ENCODE data around the gene COPG1.
"Not testable (repeated sequence)": the region's sequence is repeated elsewhere in the genome, so short reads cannot be mapped to it uniquely, and the experiment has no call there.

The COPG1 gene

DNA sequence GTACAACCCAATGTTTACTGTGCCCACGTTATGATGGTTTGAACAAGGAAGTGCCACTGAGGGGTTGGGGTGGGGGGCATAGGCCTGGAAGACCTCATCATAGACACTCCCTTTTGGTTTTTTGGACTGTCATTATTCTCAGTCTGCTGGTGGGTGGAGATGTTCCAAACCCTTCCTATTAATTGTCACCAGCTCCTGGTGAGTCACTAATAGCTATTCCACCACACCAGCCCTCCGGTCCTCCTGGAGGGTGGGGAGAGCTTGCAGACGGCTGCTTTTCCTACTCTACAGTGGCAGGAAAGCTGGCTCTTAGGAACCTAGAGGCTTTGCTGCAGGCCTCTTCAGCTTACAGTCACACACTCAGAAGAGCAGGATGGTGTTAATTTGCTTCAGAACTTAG lies 9.0 kb upstream of the COPG1 start:
- no peak for DNase-seq

DNA sequence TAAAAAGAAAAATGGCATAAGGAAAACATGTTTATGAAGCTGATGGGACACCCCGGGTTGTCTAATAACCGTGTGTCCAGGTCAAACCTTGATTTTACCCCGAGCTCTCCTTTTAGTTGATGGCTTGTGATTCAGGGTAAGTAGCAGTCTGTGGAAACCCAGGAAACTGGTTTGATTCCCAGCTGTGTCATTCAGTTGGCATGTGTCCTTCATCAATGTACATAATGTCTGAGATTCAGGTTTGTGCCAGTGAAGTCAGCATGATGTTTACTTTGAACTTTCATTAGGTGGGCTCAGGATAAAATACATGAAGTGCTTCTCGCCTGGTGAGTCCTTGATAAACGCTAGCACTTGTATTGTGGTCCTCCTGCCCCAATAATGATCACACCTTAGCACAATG lies 4.3 kb upstream of the COPG1 start:
- DNase-seq = no peak

DNA sequence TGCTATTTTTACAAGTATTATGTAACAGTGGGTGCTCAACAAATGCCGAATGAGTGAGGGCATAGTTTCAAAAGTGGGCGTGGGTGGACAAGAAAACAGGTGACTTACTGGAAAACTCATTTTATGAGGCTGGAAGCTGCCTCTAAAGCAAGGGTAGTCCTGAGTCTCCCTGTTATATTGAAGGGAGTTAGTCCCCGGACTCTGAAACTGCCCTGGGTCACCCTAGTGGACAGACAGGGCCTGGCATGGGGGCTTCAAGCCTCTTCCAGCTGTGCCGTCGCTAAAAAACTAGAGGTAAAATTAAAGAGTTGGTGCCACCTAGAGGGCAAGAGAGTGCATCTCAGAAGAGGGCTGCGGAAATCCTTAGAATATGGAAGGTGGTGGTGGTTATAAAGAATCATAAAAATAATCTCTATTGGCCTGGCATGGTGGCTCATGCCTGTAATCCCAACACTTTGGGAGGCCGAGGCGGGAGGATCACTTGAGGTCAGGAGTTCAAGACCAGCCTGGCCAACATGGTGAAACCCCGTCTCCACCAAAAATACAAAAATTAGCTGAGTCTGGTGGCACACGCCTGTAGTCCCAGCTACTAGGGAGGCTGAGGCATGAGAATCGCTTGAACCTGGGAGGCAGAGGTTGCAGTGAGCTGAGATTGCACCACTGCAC lies 3.6 kb upstream of the COPG1 start:
- peak; percentile 63 to 70 for DNase-seq

DNA sequence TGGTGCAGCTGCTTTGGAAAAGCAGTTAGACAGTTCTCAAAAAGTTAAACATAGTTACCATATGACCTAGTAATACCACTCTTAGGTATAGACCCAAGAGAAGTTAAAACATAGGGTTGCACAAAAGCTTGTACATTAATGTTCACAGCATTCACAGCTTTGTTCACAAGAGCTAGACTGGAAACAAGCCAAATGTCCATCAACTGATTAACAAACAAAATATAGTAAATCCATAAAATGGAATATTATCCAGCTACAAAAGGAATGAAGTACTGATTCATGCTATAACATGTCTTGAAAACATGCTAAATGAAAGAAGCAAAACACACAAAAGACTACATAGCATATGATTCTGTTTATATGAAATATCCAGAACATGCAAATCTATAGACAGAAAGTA lies 2.8 kb upstream of the COPG1 start:
- DNase-seq = no peak

DNA sequence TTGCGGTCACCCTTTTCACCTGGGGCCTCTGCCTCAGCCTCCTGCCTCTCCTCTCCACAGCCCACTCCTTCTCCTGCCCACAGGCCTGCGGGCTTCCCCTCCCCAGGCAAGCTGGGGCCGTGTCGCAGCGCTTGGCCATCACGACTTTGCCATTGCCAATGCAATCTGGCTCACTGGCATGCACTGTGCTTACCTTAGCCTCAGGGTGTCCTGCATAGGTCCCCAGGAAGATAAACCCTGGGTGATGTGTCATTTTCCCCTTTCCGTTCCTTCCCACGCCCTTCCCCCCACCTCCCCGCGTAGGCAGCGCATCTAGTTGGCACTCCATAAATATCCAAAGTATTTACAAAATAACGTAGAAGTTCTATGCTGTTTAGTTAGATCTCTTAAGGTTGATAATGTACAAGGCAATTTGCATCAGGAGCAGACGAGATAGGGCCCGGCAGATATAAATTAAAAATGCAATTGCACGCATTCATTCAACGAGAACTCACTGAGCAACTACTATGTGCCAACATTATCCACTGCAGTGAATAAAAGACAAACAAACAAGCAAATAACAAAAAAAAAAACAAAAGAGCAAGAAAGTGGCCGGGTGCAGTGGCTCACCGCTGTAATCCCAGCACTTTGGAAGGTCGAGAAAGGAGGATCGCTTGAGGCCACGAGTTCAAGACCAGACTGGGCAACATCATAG lies 973 bp upstream of the COPG1 start:
- DNase-seq = peak; percentile 14 to 19

DNA sequence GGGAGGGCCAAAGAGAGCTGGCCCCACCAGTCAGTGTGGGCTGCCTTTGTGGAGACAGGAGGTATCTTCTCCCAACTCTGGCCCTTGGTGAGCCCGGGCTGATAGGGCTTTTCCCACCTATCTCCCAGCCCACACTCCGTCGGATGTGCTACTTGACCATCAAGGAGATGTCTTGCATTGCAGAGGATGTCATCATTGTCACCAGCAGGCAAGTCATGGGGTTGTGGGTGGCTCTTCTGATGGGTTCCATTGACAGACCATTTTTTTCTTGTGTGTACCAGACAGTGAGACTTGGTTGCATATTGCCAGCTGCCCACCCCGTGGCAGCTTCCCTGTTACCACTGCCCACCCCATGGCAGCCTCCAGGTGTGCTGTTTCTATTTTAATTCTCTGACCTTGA lies 3.3 kb downstream of the COPG1 start:
- DNase-seq = no peak

DNA sequence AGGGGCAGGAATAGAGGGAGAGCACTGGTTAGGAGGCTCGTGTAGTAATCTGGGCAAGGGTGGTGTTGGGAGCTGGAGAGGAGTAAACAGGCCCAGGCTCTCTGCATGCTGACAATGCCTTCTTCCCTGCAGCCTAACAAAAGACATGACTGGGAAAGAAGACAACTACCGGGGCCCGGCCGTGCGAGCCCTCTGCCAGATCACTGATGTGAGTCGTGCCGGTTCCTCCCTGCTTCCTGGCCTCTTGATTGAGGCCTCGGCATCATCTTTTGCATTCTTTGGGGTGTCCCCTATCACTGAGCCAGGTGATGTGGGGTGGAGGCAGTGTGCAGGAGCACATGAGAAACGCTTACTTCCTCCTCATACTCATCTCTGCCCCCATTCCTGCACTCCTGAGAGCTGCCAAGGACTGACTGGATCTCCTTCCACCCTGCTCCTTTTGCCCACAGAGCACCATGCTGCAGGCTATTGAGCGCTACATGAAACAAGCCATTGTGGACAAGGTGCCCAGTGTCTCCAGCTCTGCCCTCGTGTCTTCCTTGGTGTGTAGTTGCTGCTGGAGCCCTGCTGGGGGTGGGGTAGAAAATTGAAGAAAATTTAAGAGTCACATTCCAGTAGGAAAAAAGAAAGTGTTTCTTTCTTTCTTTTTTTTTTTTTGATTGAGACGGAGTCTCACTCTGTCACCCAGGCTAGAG lies 5.3 kb downstream of the COPG1 start:
- no peak for DNase-seq

DNA sequence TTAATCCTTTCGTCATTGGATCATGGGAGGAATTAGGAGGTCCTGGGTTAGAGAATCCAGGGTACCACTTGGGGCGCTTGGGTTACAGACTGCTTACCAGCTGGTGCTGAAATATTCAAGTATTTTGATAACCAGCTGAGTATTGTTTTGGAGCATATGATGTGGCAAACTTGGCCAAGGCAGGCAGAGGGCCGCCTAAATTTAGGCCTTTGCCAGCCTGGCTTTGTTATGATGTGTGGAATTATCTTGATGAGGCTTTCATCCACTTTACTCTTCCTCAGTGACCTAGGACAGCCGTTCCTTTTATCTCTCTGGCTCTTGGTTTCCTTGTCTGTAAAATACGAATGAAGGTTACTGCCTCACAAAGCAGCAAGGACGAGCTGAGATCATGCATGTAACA lies 6.9 kb downstream of the COPG1 start:
- no peak for DNase-seq

DNA sequence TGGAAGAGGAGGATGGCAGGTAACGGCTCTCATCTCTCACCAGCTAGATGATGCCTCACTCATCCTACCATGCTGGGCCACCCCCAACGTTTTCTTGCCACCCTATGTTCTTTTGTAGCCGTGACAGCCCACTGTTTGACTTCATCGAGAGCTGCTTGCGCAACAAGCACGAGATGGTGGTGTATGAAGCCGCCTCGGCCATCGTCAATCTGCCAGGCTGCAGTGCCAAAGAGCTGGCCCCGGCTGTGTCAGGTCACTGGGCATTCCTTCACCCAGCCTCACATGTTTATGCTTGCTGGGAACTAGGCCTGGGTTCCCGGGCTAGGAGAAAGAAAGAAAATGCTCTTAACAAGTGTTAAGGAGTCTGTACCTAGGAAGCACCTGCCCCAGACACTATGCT lies 8.2 kb downstream of the COPG1 start:
- no peak for DNase-seq

DNA sequence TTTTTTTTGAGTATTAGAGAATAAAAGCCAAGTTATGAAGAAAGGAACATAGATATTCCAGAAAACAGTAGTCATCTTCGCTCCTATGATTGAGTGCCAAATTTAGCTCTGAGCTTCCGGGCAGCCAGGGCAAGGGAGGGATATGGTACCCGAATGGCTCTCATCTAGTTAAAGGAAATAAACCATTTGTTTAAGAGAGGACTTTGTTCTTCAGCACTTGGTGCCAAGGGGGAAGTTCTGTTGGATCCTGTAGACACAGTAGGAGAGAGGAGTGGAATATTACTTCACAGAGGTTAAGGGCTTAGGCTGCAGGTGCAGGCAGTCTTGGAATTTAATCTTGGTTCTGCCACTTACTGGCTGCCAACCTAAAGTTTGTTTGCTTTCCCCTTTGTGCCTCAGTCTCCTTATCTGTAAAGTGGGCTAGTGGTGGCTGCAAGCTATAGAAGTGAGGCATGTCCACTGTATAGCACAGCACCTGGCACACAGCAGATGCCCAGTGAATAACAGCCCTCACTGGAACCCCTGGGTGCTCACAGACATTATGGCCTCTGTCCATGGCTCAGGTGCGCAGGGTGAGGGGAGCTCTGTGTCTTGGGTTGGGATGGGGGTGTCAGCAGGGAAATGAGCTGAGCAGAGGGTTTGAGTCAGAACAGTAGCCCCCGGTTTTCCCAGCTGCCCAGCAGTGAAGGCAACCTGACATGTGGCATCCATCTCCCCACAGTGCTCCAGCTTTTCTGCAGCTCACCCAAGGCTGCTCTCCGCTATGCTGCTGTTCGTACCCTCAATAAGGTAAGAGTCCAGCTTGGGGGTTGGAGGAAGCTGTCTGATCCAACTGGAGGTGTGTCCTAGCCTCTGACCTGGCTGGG lies 10.4 kb downstream of the COPG1 start:
- no peak for DNase-seq

DNA sequence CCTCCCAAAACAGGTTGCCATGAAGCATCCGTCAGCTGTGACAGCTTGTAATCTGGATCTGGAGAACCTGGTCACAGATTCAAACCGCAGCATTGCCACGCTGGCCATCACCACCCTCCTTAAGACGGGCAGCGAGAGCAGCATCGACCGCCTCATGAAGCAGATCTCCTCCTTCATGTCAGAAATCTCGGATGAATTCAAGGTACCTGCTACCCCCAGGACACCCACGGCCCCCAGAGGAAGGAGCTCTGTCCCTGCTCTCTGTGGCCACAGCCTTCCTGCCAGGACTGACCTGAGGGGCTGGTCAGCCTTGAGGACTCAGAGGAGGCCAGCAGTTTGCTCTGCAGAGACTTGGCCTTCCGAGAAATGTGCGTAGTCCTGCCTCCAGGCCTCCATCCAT lies 11.2 kb downstream of the COPG1 start:
- no peak for DNase-seq

DNA sequence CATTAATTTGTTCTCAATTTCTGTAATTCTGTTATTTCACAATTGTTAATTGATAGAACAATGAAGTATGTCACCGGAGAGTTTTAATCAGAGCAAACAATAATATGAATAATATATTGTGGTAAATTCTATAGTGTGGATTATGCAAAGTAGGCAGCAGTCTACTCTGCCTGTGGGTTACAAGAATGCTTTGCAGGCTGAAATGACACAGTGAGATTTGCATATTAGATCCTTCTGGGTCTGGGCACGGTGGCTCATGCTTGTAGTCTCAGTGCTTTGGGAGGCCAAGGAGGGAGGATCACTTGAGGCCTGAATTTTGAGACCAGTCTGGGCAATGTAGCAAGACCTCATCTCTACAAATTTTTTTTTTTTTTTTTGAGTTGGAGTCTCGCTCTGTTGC lies 12.5 kb downstream of the COPG1 start:
- no peak for DNase-seq

DNA sequence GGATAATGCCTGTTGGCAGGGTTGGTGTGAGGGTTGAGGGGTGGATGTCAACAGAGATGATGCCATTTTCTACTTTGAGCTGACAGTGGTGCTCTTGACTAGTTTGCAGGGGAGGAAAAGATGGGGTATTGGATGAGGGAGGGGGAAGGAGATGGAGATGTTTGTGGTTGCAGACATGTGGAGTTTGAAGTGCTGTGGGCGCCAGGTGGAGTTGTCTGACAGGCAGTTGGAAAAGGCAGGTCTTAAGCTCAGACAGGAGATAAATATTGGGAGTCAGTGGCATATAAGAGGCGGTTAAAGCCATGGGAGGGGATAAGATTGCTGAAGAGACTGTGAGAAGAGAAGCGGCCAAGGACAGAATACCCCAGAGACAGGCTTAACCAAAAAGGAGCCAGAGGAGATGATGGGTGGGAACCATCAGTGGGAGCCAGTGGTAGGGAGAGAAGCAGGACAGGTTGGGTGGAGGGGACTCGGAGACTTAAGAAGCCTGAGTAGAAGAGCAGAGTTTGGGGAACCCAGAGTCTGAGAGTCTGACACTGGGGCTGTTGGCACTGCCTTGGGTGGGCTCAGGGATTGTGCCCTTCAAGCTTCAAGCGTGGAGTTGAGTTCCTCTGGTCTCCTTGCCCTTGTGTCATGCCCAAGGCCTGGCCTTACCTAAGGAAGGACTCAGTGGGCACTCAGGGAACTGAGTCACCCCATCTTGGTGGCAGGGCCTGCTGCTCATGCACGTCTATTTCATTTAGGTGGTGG lies 13.9 kb downstream of the COPG1 start:
- no peak for DNase-seq

DNA sequence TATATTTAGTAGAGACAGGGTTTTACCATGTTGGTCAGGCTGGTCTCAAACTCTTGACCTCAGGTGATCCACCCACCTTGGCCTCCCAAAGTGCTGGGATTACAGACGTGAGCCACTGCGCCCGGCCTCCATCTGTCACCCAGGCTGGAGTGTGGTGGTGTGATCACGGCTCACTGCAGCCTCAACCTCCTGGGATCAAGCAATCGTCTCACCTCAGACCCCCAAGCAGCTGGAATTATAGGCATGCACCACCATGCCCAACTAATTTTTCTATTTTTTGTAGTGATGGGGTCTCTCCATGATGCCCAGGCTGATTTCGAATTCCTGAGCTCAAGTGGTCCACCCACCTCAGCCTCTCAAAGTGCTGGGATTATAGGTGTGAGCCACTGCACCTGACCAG lies 15.6 kb downstream of the COPG1 start:
- DNase-seq = not testable (repeated sequence)

DNA sequence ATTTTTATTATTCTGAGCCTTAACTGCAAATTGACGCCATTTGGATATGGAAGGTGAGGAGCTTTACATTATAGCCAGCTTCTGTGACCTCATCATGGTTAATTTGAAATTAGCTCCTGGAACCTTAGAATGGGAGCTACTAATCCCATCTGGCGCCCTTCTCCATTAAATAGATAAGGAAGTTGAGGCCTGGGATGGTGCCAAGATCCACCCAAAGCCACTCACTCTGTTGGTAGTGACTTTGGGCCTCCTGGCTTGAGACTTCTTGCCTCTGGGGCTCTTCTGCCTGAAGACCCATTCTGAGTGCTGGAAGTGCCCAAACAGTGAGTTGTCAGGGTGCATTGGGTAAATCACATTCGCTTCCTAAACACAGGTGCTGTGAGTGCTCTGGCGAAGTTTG lies 17.2 kb downstream of the COPG1 start:
- no peak for DNase-seq

DNA sequence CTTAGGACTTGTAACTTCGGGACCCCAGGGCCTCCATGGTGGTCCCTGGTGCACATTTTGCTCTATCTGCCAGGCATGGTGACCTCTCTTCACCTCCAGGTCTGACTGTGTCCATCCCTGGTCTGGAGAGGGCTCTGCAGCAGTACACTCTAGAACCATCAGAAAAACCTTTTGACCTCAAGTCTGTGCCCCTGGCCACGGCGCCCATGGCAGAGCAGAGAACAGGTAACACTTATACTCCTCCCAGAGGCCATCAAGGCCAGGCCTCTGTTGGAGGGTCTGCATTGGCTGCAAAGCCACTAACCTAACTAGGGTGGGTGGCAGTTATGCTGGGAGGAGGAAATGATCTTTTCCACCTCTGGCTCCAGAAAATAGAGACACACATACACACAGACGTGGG lies 19.0 kb downstream of the COPG1 start:
- no peak for DNase-seq

DNA sequence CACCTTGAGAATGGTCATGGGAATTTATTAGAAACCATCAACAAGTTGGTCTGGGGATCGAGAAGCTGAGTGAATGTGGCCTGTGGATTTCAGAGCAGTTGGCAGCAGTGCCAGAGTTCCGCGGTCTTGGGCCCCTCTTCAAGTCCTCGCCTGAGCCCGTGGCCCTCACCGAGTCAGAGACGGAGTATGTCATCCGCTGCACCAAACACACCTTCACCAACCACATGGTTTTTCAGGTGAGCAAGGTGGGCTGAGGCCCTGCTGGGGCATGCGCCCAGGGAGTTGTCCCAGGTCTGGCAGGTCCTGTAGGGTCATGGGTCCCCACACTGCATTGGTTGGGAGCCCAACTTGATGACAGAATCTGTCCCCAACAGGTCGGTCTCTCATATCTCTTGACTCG lies 22.3 kb downstream of the COPG1 start:
- DNase-seq = no peak

DNA sequence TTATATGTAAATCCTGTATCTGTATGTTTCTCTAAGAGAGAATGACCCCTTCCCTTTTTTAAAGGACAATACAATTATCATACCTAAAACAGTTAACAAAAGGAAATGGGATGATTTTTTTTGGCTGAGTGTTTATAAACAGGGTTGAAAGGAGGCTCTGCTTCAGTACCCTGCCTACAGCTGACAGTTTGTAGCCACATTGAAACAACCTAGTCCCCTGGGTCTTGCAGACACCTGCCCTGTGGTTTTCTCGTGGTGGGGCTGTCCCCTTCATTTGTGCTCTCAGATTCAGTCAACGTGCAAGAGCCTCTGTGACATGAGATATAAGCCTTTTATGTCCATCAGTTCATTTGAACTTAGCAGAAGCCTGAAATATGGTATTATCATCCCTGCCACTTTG lies 27.0 kb downstream of the COPG1 start:
- peak in 1 of 2 experiments; percentile 24 for DNase-seq

DNA sequence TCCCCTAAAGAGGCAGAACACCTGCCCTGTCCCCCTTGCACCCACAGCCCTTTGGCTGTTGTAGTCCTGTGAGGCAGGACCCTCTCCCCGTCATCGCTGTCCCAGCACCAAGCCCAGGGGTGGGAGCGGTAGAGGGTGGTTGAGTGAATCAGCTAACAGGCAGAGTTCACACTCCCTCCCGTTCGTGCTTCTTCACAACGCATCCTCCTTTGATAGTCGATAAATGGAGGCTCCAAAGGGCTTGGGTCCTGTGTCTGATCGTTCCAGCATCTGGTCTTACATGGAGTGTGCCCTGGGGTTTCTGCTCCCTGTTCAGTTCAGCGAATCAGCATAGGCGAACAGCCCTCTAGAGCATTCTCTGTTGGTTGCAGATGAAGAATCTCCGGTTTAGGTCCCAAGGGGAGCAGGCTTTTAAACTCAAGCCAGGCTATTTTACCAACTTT lies 28.4 kb downstream of the COPG1 start:
- no peak for DNase-seq

DNA sequence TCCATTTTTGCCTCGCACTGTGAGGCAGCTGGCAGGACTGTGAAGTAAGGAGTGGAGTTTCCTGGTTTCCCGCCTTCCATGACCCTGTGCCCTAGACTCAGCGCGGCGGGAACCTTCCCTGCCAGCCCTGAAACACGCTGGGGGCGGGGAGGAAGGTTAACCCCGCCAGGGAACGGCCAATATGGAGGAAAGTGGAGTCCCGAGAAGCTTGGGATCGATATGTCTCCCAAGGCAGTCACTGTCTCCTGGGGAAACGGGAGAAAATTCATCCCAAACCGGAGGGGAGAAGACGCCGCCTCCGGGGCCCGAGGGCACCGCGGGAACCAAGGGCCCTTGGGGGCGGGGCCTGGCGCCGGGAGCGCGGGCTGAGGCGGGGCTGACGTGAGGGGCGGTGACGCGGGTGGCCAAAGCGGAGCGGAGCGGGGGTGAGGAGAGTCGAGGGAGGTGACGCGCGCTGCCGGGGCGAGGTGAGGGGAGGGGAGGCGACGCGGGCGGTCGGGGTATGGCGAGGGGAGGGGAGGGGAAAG lies 29.1 kb downstream of the COPG1 start, which contains the start of gene HMCES:
Gene HMCES (plus strand): TSS at position 432 of the 527 bp plus-strand sequence. CDS start 863 bp downstream, outside the sequence.
- DNase-seq = peak; percentile 94 to 95

DNA sequence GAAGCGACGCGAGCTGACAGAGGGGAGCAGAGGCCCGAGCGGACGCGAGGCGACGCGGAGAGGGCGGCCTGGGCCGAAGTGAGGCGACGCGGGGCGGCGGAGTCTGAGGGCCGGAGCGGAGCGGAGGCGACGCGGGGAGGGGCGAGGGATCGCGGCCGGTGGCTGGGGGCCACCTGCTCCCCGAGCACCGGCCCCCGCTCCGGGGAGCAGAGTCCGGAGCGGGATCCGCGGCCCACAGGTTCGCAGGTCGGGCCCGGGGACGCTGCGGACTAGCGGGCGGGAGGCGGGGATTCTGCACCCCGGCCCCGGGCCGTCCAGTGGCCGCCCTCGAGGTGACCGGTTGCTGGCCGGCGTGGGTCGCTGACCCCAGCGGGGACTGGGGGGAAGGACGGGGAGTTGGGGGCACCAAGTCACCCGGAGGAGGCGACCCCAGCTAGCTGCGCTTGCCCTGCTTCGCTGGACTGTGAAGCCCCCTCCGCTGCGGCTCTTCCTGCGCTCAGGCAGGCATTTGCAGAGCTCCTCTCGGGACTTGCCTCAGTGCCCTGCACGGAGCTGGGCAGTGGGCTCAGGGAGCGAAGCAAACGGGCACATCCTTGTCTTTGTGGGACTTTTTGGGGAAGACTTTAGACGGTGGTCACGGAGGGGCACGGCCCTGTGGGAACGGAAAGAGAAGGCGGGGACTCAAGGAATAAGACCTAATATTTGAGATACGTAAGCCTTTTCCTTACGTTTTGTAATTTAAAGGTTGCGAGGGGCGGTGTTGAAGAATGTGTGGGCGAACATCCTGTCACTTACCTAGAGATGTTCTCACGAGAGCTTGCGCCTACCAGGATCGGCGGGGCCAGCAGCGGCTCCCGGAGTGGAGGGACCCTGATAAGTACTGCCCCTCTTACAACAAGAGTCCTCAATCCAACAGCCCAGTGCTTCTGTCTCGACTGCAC lies 29.8 kb downstream of the COPG1 start:
- DNase-seq = peak; percentile 64 to 66
